Gastrocnemius medialis (tissue), 4 donors: ENCODE results near the gene EYS.

Experiments
- CTCF ChIP-seq, 5 experiments: fragments of 450-650 bp in 3 of 5; fragments of 200-600 bp in 2 of 5; sonication (generic) in 2 of 5; IDR thresholded peaks in 4 of 5; conservative IDR thresholded peaks in 1 of 5; 1 replicate in 4 of 5; 2 replicates in 1 of 5; pipeline ENCODE4 v1.5.1; 2016 to 2019; ENCODE audit warnings: antibody characterized with exemption in 5 of 5, mild to moderate bottlenecking in 3 of 5, moderate library complexity in 3 of 5
- POLR2A ChIP-seq, 2 donors: fragments of 450-650 bp; IDR thresholded peaks; one replicate each; pipeline ENCODE4 v1.6.1; 2017; ENCODE audit warnings: antibody characterized with exemption in 2 of 2, mild to moderate bottlenecking in 2 of 2, moderate library complexity in 2 of 2

DNA sequence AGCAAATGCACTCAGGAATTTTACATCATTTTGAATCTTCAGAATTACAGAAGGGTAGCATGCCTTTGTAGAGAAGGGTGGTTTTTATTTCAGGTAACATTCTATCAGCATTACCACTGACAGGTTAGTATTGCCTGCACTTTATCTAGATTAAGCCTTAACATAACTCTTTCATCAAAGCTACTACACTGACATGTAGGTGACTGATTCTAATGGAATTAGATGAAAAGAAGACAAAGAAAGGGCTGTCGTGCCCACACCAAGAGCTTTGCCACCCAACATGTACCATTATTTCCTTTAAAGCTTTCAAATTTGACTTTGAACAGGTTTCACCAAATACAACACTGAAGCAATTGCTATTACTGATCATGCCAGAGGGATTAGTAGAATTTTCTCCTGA lies 551.9 kb downstream of the EYS start:
- TF ChIP-seq CTCF (IDR thresholded peaks at IDR 0.05 in 4 of 5, conservative IDR thresholded peaks at IDR 0.05 in 1 of 5) (no peak), POLR2A (IDR thresholded peaks at IDR 0.05) (no peak)
